Muscle layer of colon (tissue), 2 donors: Measurements from ENCODE around the gene SLC17A2.
"Not testable (repeated sequence)": the region's sequence is repeated elsewhere in the genome, so short reads cannot be mapped to it uniquely, and the experiment has no call there.

Experiments used
- H3K27ac ChIP-seq: one replicate; pipeline ENCODE4 v1.7.0; 2013; ENCODE audit warnings: low read depth, mild to moderate bottlenecking, low read length, moderate library complexity
- H3K27me3 ChIP-seq, 2 donors: one replicate each; pipeline ENCODE4 v1.7.0; 2013; ENCODE audit warnings: low read length in 2 of 2, mild to moderate bottlenecking in 2 of 2; ENCODE audit not compliant: insufficient read depth in 2 of 2, control insufficient read depth in 1 of 2
- H3K36me3 ChIP-seq: one replicate; pipeline ENCODE4 v1.7.0; 2013; ENCODE audit warnings: mild to moderate bottlenecking, low read length; ENCODE audit not compliant: insufficient read depth
- H3K4me1 ChIP-seq: one replicate; pipeline ENCODE4 v1.7.0; 2013; ENCODE audit warnings: mild to moderate bottlenecking, low read length; ENCODE audit not compliant: insufficient read depth
- H3K4me3 ChIP-seq, 2 donors: one replicate each; pipeline ENCODE4 v1.7.0; 2013; ENCODE audit warnings: low read length in 2 of 2, low read depth in 1 of 2, mild to moderate bottlenecking in 1 of 2, moderate library complexity in 1 of 2
- H3K9ac ChIP-seq: one replicate; pipeline ENCODE4 v1.7.0; 2013; ENCODE audit warnings: low read length
- H3K9me3 ChIP-seq: one replicate; pipeline ENCODE4 v1.7.0; 2013; ENCODE audit warnings: mild to moderate bottlenecking, low read length
- donor health status: abdominal sarcoma.
- donor health status: Adenocarcinoma of cecum.

The SLC17A2 gene

GRCh38 chr6:25949695-25950094 is 19.2 kb upstream of the SLC17A2 start:
- no peak overlapping the region for H3K4me3 ChIP-seq
- no peaks in the 10 kb centered on the region for H3K36me3 ChIP-seq
- H3K9ac ChIP-seq = no peak overlapping the region
- no peaks in the 10 kb centered on the region for H3K9me3 ChIP-seq
- no peaks in the 10 kb centered on the region for H3K4me1 ChIP-seq
- H3K27ac ChIP-seq = no peak overlapping the region
- H3K27me3 ChIP-seq = no peaks in the 10 kb centered on the region

DNA sequence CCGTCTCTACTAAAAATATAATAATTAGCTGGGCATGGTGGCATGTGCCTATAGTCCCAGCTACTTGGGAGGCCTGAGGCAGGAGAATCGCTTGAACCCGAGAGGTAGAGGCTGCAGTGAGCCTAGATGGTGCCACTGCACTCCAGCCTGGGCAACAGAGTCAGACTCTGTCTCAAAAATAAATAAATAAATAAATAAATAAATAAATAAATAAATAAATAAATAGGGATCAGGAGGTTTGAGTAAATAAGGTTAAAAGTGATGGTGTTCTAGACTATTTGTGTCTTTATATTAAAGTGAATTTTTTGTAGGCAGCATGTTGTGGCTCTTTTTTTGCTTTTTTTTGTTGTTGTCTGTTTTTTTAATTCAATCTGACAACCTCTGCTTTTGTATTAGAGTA is 17.0 kb upstream of the SLC17A2 start:
- not testable (repeated sequence) for H3K4me1 ChIP-seq, H3K9ac ChIP-seq, H3K27me3 ChIP-seq, H3K27ac ChIP-seq, H3K36me3 ChIP-seq, H3K4me3 ChIP-seq, H3K9me3 ChIP-seq

DNA sequence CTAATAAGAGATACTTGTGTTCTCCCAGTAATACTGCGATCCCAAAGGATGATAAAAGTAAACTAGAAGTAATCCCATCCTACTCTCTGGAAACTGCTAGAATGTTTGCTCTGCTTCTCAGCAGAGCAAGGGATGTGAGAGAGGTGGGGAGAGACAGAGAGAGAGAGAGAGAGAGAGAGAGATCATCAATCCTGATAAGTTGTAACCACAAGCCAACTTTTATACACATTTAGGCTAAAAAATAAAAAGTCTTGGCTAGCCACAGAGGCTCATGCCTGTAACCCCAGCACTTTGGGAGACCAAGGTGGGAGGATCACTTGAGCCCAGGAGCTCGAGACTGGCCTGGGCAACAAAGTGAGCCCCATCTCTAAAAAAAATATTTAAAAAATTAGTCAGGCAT is 16.1 kb upstream of the SLC17A2 start:
- Histone ChIP-seq H3K4me3 (no peak overlapping the region), H3K27ac (no peak overlapping the region), H3K36me3 (no peaks in the 10 kb centered on the region), H3K9me3 (no peaks in the 10 kb centered on the region), H3K27me3 (no peaks in the 10 kb centered on the region), H3K9ac (no peak overlapping the region), H3K4me1 (no peaks in the 10 kb centered on the region)

- not testable (repeated sequence) for H3K9ac ChIP-seq, H3K4me3 ChIP-seq, H3K36me3 ChIP-seq, H3K27ac ChIP-seq, H3K27me3 ChIP-seq, H3K4me1 ChIP-seq, H3K9me3 ChIP-seq
Measured at GRCh38 chr6:25945738-25946137, 15.2 kb upstream of the SLC17A2 start.

- H3K4me3 ChIP-seq = no peak overlapping the region
- no peak overlapping the region for H3K9ac ChIP-seq
- no peaks in the 10 kb centered on the region for H3K27me3 ChIP-seq
Measured at GRCh38 chr6:25944688-25945574, 14.4 kb upstream of the SLC17A2 start.

GRCh38 chr6:25943887-25944286 is 13.4 kb upstream of the SLC17A2 start:
- Histone ChIP-seq H3K27me3 (no peaks in the 10 kb centered on the region), H3K4me3 (no peak overlapping the region), H3K9me3 (no peaks in the 10 kb centered on the region), H3K4me1 (no peaks in the 10 kb centered on the region), H3K36me3 (no peaks in the 10 kb centered on the region), H3K27ac (no peak overlapping the region), H3K9ac (no peak overlapping the region)

More at GRCh38 chr6:25944688-25945574, 14.4 kb upstream of the SLC17A2 start:
- H3K4me1 ChIP-seq = no peaks in the 10 kb centered on the region
- no peaks in the 10 kb centered on the region for H3K9me3 ChIP-seq
- H3K36me3 ChIP-seq = no peaks in the 10 kb centered on the region
- no peak overlapping the region for H3K27ac ChIP-seq

GRCh38 chr6:25942561-25943147 is 12.2 kb upstream of the SLC17A2 start:
- H3K36me3 ChIP-seq = no peaks in the 10 kb centered on the region
- H3K9me3 ChIP-seq = no peaks in the 10 kb centered on the region
- no peak overlapping the region for H3K9ac ChIP-seq
- no peak overlapping the region for H3K27ac ChIP-seq
- no peaks in the 10 kb centered on the region for H3K27me3 ChIP-seq
- no peaks in the 10 kb centered on the region for H3K4me1 ChIP-seq
- H3K4me3 ChIP-seq = no peak overlapping the region

- Histone ChIP-seq H3K4me1 (no peaks in the 10 kb centered on the region), H3K27ac (no peak overlapping the region), H3K9me3 (no peaks in the 10 kb centered on the region), H3K4me3 (no peak overlapping the region), H3K9ac (no peak overlapping the region), H3K36me3 (no peaks in the 10 kb centered on the region), H3K27me3 (no peaks in the 10 kb centered on the region)
Measured at GRCh38 chr6:25939593-25939992, 9.1 kb upstream of the SLC17A2 start.

DNA sequence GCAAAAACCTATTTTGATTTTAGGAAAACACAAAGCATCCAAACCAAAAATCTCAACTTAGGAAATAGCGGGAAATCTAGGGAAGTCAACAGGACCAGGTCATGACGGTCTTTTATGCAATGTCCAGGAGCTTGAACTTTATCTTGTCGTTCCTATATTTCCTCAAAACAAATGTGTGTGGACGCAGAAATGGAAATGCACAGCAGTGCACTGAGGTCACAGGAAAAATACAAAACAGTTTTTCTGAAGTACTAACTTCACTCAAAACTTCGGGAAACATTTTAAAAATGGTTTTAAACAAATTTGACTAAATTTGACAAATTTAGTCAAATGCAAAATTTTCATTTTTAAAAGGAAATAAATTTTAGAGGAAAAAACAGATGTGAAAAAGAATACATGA is 5.5 kb upstream of the SLC17A2 start:
- Histone ChIP-seq H3K27ac (no peak overlapping the region), H3K4me1 (no peaks in the 10 kb centered on the region), H3K9ac (no peak overlapping the region), H3K4me3 (no peak overlapping the region), H3K36me3 (no peaks in the 10 kb centered on the region), H3K27me3 (no peaks in the 10 kb centered on the region), H3K9me3 (no peaks in the 10 kb centered on the region)

- Histone ChIP-seq H3K27ac (no peak overlapping the region), H3K4me3 (no peak overlapping the region), H3K27me3 (no peaks in the 10 kb centered on the region), H3K36me3 (no peaks in the 10 kb centered on the region), H3K4me1 (no peaks in the 10 kb centered on the region), H3K9me3 (no peaks in the 10 kb centered on the region), H3K9ac (no peak overlapping the region)
Measured at GRCh38 chr6:25934735-25935313, 4.3 kb upstream of the SLC17A2 start.

GRCh38 chr6:25934156-25934555 is 3.7 kb upstream of the SLC17A2 start:
- Histone ChIP-seq H3K4me1 (no peaks in the 10 kb centered on the region), H3K9ac (no peak overlapping the region), H3K9me3 (no peaks in the 10 kb centered on the region), H3K27ac (no peak overlapping the region), H3K27me3 (no peaks in the 10 kb centered on the region), H3K36me3 (no peaks in the 10 kb centered on the region), H3K4me3 (no peak overlapping the region)

GRCh38 chr6:25931411-25931709 is 869 bp upstream of the SLC17A2 start:
- no peaks in the 10 kb centered on the region for H3K36me3 ChIP-seq
- H3K9ac ChIP-seq = no peak overlapping the region
- H3K4me1 ChIP-seq = no peaks in the 10 kb centered on the region
- no peaks in the 10 kb centered on the region for H3K9me3 ChIP-seq
- no peak overlapping the region for H3K27ac ChIP-seq
- no peak overlapping the region for H3K4me3 ChIP-seq
- H3K27me3 ChIP-seq = no peaks in the 10 kb centered on the region
